ENCODE data around the gene ZMYND19.
A peak's percentile ranks its signal among the peaks of the same experiment; 100 is the strongest.
"Not testable (repeated sequence)": the region's sequence is repeated elsewhere in the genome, so short reads cannot be mapped to it uniquely, and the experiment has no call there.

ZMYND19 gene

DNA sequence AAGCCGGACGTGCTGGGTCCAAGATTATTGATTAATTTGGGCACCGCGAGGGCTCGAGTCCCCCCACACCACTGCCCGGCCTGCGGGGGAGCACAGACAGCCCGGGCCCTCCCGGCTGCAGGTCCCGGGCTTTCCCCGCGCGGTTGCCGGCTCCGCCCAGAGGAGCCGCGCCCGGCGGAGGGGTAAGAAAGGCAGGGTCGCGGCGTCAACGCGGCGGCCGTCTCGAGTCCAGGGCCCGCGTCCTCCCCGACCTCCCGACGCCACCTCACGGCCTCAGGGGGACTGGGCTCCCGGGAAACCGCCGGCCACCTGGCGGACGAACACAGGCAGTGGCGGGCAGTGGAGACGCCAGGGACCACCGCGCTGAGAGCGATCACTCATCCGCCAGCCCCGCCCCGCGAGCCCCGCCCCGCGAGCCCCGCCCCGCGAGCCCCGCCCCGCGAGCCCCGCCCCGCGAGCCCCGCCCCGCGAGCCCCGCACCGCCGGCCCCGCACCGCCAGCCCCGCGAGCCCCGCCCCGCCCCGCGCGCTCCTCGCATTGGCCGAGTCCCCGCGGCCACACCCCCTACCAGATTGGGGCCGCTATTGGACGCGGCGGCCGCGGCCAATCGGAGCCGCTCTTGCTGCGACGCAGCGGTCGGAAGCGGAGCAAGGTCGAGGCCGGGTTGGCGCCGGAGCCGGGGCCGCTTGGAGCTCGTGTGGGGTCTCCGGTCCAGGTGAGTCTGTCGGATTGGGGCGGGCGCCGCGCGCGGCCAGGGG is 38.9 kb downstream of the ZMYND19 start, which contains the start of gene MRPL41:
Gene MRPL41, plus strand, starts transcription at position 616 of the 758 bp plus-strand sequence. CDS start 203 bp downstream, outside the sequence.
- Histone ChIP-seq H3K9me3 (ENCODE audit: control insufficient read depth in 1 of 2, low read length in 2 of 2) (no peaks in the 10 kb centered on the region), H3K27ac (ENCODE audit: low read length) (peak within 1 kb of the TSS; percentile 14), H3K4me3 (ENCODE audit: low read depth in 1 of 2, low read length in 2 of 2) (peak within 1 kb of the TSS; percentile 70 to 95), H3K4me1 (ENCODE audit: control insufficient read depth in 1 of 2, insufficient read depth in 2 of 2, low read length in 2 of 2) (peaks cover 5 to 27% of the 10 kb centered on the region in 2 donors), H3K36me3 (ENCODE audit: control insufficient read depth in 1 of 2, insufficient read depth in 2 of 2, low read length in 2 of 2) (peaks cover 15 to 19% of the 10 kb centered on the region in 2 donors), H3K27me3 (ENCODE audit: low read depth, low read length) (no peaks in the 10 kb centered on the region)

DNA sequence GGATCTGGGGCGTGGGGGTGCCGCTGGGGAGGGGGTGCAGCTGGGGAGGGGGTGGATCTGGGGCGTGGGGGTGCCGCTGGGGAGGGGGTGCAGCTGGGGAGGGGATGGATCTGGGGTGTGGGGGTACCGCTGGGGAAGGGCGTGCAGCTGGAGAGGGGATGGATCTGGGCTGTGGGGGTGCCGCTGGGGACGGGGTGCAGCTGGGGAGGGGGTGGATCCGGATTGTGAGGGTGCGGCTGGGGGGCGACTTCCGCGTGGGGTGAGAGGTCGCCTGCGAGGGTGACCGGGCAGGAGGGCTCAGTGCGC is 39.4 kb downstream of the ZMYND19 start:
- Histone ChIP-seq H3K4me1 (ENCODE audit: control insufficient read depth in 1 of 2, insufficient read depth in 2 of 2, low read length in 2 of 2) (peaks cover 5 to 22% of the 10 kb centered on the region in 2 donors), H3K36me3 (ENCODE audit: control insufficient read depth in 1 of 2, insufficient read depth in 2 of 2, low read length in 2 of 2) (peaks cover 10 to 13% of the 10 kb centered on the region in 2 donors), H3K4me3 (ENCODE audit: low read depth in 1 of 2, low read length in 2 of 2) (peak overlapping the region; percentile 30 to 95)
- H3K27ac ChIP-seq (ENCODE audit: low read length); H3K27me3 ChIP-seq (ENCODE audit: low read depth, low read length); H3K9me3 ChIP-seq (ENCODE audit: control insufficient read depth in 1 of 2, low read length in 2 of 2): not testable (repeated sequence)

DNA sequence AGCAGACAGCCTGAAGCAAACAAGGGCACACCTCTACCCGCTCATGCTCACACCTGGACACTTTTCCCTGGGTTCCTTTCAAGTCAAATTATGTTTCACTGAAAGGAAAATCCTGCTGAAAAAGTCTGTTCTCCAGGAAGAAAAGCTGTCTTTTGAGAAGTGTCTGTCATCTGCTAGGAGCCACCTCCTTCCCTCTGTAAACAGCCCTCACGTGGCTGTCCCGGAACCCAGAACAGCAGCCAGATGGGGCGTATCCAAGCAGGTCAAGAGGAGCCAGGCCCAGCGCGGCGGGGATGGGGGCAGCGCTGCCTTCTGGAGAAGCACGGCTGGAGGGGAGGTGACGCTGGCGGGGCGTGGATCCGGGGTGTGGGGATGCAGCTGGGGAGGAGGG is 40.1 kb downstream of the ZMYND19 start, which contains the start of gene PNPLA7:
Gene PNPLA7, minus strand, starts transcription at position 172 of the 391 bp plus-strand sequence. CDS start 205 bp downstream, outside the sequence.
- Histone ChIP-seq H3K36me3 (ENCODE audit: control insufficient read depth in 1 of 2, insufficient read depth in 2 of 2, low read length in 2 of 2) (peaks cover 4 to 7% of the 10 kb centered on the region in 2 donors), H3K4me3 (ENCODE audit: low read depth in 1 of 2, low read length in 2 of 2) (peak within 1 kb of the TSS; percentile 30 to 95), H3K27me3 (ENCODE audit: low read depth, low read length) (no peaks in the 10 kb centered on the region), H3K27ac (ENCODE audit: low read length) (no peak within 1 kb of the TSS), H3K9me3 (ENCODE audit: control insufficient read depth in 1 of 2, low read length in 2 of 2) (no peaks in the 10 kb centered on the region), H3K4me1 (ENCODE audit: control insufficient read depth in 1 of 2, insufficient read depth in 2 of 2, low read length in 2 of 2) (peaks cover 5 to 15% of the 10 kb centered on the region in 2 donors)

DNA sequence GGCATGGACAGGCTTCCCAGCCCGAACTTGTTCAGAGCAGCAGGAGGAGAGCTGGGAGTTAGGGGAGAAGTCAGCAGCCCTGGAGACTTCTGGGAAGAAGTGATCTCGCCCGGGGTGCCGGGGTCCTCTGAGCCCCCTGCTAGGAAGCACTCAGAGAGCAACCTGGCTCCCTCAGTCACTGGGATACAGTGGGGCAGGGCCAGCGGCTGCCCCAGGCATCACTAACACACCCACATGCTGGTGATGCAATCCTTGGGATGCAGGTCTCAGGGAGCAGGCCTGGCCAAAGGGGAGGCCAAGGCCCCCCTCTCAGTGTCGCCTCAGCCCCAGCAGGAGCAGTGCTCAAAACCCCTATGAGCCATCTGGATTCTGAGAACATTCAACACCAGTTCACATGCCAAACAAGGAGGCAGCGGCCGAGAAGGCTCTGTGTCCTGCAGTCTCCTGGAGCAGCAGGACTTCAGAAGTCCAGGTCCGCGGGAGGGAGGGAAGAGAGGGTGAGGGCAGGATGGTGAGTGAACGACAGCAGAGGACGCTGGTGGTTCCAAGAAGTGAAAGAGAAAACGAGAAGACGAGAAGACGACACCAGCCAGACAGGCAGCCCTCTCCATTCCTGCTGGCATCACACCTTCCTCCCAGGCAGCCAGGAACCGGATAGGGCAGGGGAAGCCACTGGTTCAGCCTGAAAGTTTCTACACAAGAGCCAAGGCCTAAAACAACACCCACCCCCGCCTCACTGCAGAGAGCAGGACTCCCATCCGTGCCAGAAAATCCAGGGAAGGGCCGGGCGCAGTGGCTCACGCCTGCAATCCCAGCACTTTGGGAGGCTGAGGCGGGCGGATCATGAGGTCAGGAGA is 42.4 kb downstream of the ZMYND19 start:
- no peaks in the 10 kb centered on the region for H3K36me3 ChIP-seq (ENCODE audit: control insufficient read depth in 1 of 2, insufficient read depth in 2 of 2, low read length in 2 of 2)
- H3K4me3 ChIP-seq (ENCODE audit: low read depth in 1 of 2, low read length in 2 of 2): no peak overlapping the region
- H3K4me1 ChIP-seq (ENCODE audit: control insufficient read depth in 1 of 2, insufficient read depth in 2 of 2, low read length in 2 of 2): peaks cover 5 to 15% of the 10 kb centered on the region in 2 donors
- no peaks in the 10 kb centered on the region for H3K9me3 ChIP-seq (ENCODE audit: control insufficient read depth in 1 of 2, low read length in 2 of 2)
- no peak overlapping the region for H3K27ac ChIP-seq (ENCODE audit: low read length)
- H3K27me3 ChIP-seq (ENCODE audit: low read depth, low read length): no peaks in the 10 kb centered on the region

DNA sequence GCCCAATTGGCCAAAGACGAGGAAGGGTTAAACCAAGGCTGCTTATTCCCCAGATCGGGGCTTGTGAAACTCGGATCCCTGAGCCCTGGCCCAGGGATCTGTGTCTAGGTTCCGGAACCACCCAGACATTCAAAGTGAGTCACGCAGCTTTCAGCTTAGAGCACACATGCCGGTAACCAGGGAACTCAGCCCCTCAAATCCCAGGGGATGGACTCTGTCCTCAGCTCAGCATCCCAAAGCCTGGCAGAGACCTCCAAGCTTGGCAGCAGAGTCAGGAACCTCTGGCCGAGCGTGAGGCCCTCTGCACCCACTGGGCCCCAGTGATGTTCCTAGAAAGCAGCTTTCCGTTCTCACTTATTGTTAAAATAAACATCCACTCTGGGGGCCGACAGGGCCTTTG is 45.2 kb downstream of the ZMYND19 start:
- peaks cover 0 to 14% of the 10 kb centered on the region in 2 donors for H3K36me3 ChIP-seq (ENCODE audit: control insufficient read depth in 1 of 2, insufficient read depth in 2 of 2, low read length in 2 of 2)
- no peaks in the 10 kb centered on the region for H3K27me3 ChIP-seq (ENCODE audit: low read depth, low read length)
- no peak overlapping the region for H3K27ac ChIP-seq (ENCODE audit: low read length)
- H3K9me3 ChIP-seq (ENCODE audit: control insufficient read depth in 1 of 2, low read length in 2 of 2): no peaks in the 10 kb centered on the region
- peaks cover 4 to 7% of the 10 kb centered on the region in 2 donors for H3K4me1 ChIP-seq (ENCODE audit: control insufficient read depth in 1 of 2, insufficient read depth in 2 of 2, low read length in 2 of 2)
- H3K4me3 ChIP-seq (ENCODE audit: low read depth in 1 of 2, low read length in 2 of 2): no peak overlapping the region

DNA sequence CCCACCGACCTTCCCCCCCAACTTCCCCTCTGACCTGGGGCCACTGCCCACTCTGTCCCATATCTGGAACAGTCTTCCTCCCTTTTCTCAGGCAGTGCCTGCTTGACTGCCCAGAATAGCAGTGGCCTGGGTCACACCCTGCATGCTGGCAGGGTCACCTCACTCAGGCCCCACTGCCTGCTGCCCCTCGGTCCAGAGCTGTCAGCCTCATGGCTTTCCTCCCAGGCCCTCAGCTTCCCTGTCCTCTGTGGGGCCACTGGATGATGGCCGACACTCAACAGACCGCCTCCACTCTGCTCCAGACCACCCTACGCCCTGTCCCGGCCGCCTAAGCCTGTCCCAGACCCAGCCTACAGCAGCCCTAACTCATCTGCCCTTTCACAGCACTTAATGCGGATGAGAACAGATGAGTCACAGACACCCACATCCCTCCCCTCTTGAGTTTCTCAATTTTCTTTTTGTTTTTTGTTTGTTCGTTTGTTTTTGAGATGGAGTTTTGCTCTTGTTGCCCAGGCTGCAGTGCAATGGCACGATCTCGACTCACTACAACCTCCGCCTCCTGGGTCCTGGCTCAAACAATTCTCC is 46.0 kb downstream of the ZMYND19 start:
- H3K9me3 ChIP-seq (ENCODE audit: control insufficient read depth in 1 of 2, low read length in 2 of 2): no peaks in the 10 kb centered on the region
- no peak overlapping the region for H3K4me3 ChIP-seq (ENCODE audit: low read depth in 1 of 2, low read length in 2 of 2)
- no peaks in the 10 kb centered on the region for H3K4me1 ChIP-seq (ENCODE audit: control insufficient read depth in 1 of 2, insufficient read depth in 2 of 2, low read length in 2 of 2)
- no peaks in the 10 kb centered on the region for H3K27me3 ChIP-seq (ENCODE audit: low read depth, low read length)
- no peak overlapping the region for H3K27ac ChIP-seq (ENCODE audit: low read length)
- H3K36me3 ChIP-seq (ENCODE audit: control insufficient read depth in 1 of 2, insufficient read depth in 2 of 2, low read length in 2 of 2): peaks cover 0 to 17% of the 10 kb centered on the region in 2 donors

DNA sequence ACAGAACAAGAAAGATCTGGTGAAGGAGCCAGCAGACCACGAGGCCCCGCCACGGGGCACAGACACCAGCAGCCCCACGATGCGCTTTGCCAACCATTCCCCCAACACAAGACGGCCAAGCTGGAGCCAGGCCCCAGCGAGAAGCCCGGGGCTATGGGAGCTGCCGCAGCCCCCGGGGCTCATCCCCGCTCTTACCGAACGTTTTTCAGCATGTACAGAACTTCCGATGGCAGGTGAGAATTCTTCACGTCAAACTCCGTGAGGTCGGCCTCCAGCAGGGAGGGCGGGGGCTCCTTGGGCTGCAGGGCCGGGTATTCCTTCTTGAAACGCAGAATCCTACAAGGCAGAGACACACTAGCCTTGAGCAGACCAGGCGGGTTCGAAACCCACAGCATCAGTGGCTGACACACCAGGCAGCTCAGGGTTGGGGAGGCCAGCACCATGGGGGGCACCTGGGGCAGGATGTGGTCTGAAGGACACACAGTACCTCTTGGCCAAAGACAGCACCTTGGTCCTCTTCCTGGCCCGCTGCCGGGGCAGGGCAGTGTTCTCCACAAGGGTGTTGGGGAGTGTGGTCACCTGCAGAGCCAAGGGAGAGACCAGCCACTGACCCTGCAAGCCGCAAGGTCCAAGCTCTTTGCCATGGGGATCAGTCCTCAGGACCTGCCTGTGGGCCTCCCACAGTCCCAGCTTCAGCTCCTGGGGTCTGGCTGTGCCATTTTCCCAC is 46.9 kb downstream of the ZMYND19 start:
- Histone ChIP-seq H3K36me3 (ENCODE audit: control insufficient read depth in 1 of 2, insufficient read depth in 2 of 2, low read length in 2 of 2) (peaks cover 0 to 17% of the 10 kb centered on the region in 2 donors), H3K4me3 (ENCODE audit: low read depth in 1 of 2, low read length in 2 of 2) (no peak overlapping the region), H3K27me3 (ENCODE audit: low read depth, low read length) (no peaks in the 10 kb centered on the region), H3K27ac (ENCODE audit: low read length) (no peak overlapping the region), H3K9me3 (ENCODE audit: control insufficient read depth in 1 of 2, low read length in 2 of 2) (no peaks in the 10 kb centered on the region), H3K4me1 (ENCODE audit: control insufficient read depth in 1 of 2, insufficient read depth in 2 of 2, low read length in 2 of 2) (no peaks in the 10 kb centered on the region)

DNA sequence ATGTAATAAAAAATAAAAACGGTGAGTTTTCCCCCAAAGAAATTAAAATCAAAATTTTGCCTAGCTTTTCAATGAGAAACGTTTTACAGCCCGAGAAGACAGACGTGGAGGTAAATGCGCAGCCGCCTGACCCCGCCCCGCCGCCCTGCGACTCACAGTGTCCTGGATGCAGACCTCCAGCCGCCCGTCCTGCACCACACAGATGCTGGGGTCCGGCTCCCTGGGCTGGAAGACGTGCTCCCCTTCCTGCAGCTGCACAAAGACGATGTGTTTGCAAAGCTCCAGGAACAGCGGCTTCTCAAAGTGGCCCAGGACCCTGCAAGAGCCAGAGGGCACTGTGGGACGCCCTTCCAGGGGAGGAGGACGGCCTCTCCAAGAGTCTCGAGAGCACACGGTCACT is 47.8 kb downstream of the ZMYND19 start:
- Histone ChIP-seq H3K9me3 (ENCODE audit: control insufficient read depth in 1 of 2, low read length in 2 of 2) (no peaks in the 10 kb centered on the region), H3K36me3 (ENCODE audit: control insufficient read depth in 1 of 2, insufficient read depth in 2 of 2, low read length in 2 of 2) (peaks cover 0 to 26% of the 10 kb centered on the region in 2 donors), H3K27me3 (ENCODE audit: low read depth, low read length) (no peaks in the 10 kb centered on the region), H3K4me1 (ENCODE audit: control insufficient read depth in 1 of 2, insufficient read depth in 2 of 2, low read length in 2 of 2) (no peaks in the 10 kb centered on the region), H3K27ac (ENCODE audit: low read length) (no peak overlapping the region), H3K4me3 (ENCODE audit: low read depth in 1 of 2, low read length in 2 of 2) (no peak overlapping the region)

DNA sequence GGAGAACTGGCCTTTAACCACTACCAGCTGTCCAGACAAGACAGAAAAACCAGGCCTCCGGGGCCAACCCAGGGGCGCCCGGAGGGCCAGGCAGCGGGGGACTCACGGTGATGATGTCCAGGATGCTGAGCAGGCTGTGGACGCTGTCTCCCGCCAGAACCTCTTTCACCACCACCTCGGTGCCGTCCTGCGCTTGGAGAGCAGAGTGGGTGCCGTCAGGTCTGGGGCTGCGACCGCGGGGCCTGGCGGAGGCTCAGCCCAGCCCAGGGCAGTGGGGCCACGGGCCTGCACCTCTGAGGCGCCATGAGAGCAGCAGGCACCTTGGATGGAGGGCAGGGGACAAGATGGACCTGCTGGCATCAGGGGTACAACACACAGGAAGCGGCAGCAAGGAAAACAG is 49.8 kb downstream of the ZMYND19 start:
- Histone ChIP-seq H3K4me3 (ENCODE audit: low read depth in 1 of 2, low read length in 2 of 2) (no peak overlapping the region), H3K4me1 (ENCODE audit: control insufficient read depth in 1 of 2, insufficient read depth in 2 of 2, low read length in 2 of 2) (no peaks in the 10 kb centered on the region), H3K9me3 (ENCODE audit: control insufficient read depth in 1 of 2, low read length in 2 of 2) (no peaks in the 10 kb centered on the region), H3K27me3 (ENCODE audit: low read depth, low read length) (no peaks in the 10 kb centered on the region), H3K27ac (ENCODE audit: low read length) (no peak overlapping the region), H3K36me3 (ENCODE audit: control insufficient read depth in 1 of 2, insufficient read depth in 2 of 2, low read length in 2 of 2) (peaks cover 0 to 30% of the 10 kb centered on the region in 2 donors)

DNA sequence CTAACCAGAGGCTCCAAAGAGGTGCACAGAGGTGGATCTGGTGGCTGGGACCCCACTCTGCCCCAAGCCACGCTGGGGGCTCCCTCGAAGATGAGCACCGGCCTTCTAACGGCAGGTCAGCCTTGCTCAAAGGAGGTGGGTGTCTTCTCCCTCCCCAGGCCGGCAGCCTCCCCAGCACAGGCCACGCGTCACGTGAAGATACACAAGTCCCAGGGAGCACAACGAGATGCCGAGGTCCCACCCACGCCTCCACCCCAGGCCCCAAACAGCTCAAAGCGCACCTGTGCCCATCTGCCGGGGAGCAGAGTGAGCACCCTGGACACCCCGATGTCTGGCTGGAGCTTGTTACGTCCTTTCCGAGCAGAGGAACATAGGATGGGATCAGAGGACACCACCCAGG is 52.3 kb downstream of the ZMYND19 start:
- peaks cover 7% of the 10 kb centered on the region in 2 donors for H3K4me1 ChIP-seq (ENCODE audit: control insufficient read depth in 1 of 2, insufficient read depth in 2 of 2, low read length in 2 of 2)
- no peak overlapping the region for H3K4me3 ChIP-seq (ENCODE audit: low read depth in 1 of 2, low read length in 2 of 2)
- no peaks in the 10 kb centered on the region for H3K9me3 ChIP-seq (ENCODE audit: control insufficient read depth in 1 of 2, low read length in 2 of 2)
- H3K27me3 ChIP-seq (ENCODE audit: low read depth, low read length): no peaks in the 10 kb centered on the region
- peaks cover 0 to 30% of the 10 kb centered on the region in 2 donors for H3K36me3 ChIP-seq (ENCODE audit: control insufficient read depth in 1 of 2, insufficient read depth in 2 of 2, low read length in 2 of 2)
- H3K27ac ChIP-seq (ENCODE audit: low read length): no peak overlapping the region

All from muscle layer of duodenum (tissue), 2 donors.